SK-N-SH (cell line): Measurements from ENCODE around the gene TPD52L1. TPM values are rescaled to one million over a fixed set of nuclear protein-coding genes. Genes with fewer than 3 reads are reported as not detected.

Source experiments
- CTCF ChIA-PET: fragments of 300-600, 350-600 bp; formaldehyde crosslinking; extraction: SDS; loops from one replicate; lab custom pipeline; 2021; lab: Yijun Ruan, JAX
- POLR2A ChIA-PET: fragments of 350-600 bp; sonication (Branson Sonifier 250); formaldehyde crosslinking; extraction: SDS; loops from one replicate; lab custom pipeline; 2020; ENCODE audit warnings: antibody characterized with exemption, inconsistent platforms; lab: Yijun Ruan, JAX
- DNase-seq: peaks from one replicate; pipeline ENCODE4 v3.0.0; 2012
- H2AFZ ChIP-seq: fragments of 200-600 bp; sonication (generic); 2 replicates; pipeline ENCODE4 v1.8.1; 2016; ENCODE audit warnings: antibody characterized with exemption, mild to moderate bottlenecking, low read depth
- H3F3A ChIP-seq: fragments of 200-600 bp; sonication (generic); replicated peaks from 2 replicates; pipeline ENCODE3; 2016; ENCODE audit warnings: antibody characterized with exemption, mild to moderate bottlenecking; ENCODE audit not compliant: insufficient read depth
- H3K27ac ChIP-seq, 2 experiments: fragments of 200-500 bp in 1 of 2; fragments of 200-600 bp in 1 of 2; sonication (Bioruptor generic) in 1 of 2; sonication (generic), shearing (Covaris generic) in 1 of 2; 2 replicates each; pipeline versions ENCODE4 v1.5.1 to v1.6.1; 2014 to 2016; ENCODE audit warnings: low read depth in 2 of 2, inconsistent platforms in 1 of 2, low read length in 1 of 2, mild to moderate bottlenecking in 1 of 2, mixed read lengths in 1 of 2
- H3K27me3 ChIP-seq: fragments of 200-600 bp; sonication (generic), shearing (Covaris generic); 2 replicates; pipeline ENCODE4 v1.6.1; 2016; ENCODE audit warnings: mixed run types; ENCODE audit not compliant: insufficient read depth
- H3K36me3 ChIP-seq, 2 experiments: fragments of 200-500 bp in 1 of 2; fragments of 200-600 bp in 1 of 2; sonication (Bioruptor generic) in 1 of 2; sonication (generic) in 1 of 2; replicated peaks in 1 of 2; 2 replicates each; pipeline versions ENCODE3 to v1.5.1; 2014 to 2016; ENCODE audit warnings: low read length in 1 of 2, mild to moderate bottlenecking in 1 of 2; ENCODE audit not compliant: insufficient read depth in 2 of 2, control insufficient read depth in 1 of 2
- H3K4me1 ChIP-seq, 2 experiments: fragments of 200-500 bp in 1 of 2; fragments of 200-600 bp in 1 of 2; sonication (Bioruptor generic) in 1 of 2; sonication (generic), shearing (Covaris generic) in 1 of 2; 2 replicates each; pipeline versions ENCODE4 v1.5.1 to v1.6.1; 2014 to 2016; ENCODE audit warnings: low read depth in 1 of 2, low read length in 1 of 2, mixed run types in 1 of 2; ENCODE audit not compliant: insufficient read depth in 2 of 2, control insufficient read depth in 1 of 2
- H3K4me2 ChIP-seq: fragments of 200-600 bp; sonication (generic), shearing (Covaris generic); 2 replicates; pipeline ENCODE4 v1.6.1; 2017; ENCODE audit warnings: mixed run types
- H3K4me3 ChIP-seq, 2 experiments: fragments of 200-500 bp in 1 of 2; fragments of 200-600 bp in 1 of 2; sonication (Bioruptor generic) in 1 of 2; sonication (generic), shearing (Covaris generic) in 1 of 2; 2 replicates each; pipeline versions ENCODE4 v1.5.1 to v1.8.1; 2014 to 2016; ENCODE audit warnings: low read depth in 2 of 2, inconsistent platforms in 1 of 2, low read length in 1 of 2, mild to moderate bottlenecking in 1 of 2, mixed read lengths in 1 of 2, moderate library complexity in 1 of 2
- H3K79me2 ChIP-seq: fragments of 200-600 bp; sonication (generic); 2 replicates; pipeline ENCODE4 v1.8.1; 2017; ENCODE audit warnings: mild to moderate bottlenecking; ENCODE audit not compliant: insufficient read depth
- H3K9ac ChIP-seq: fragments of 200-600 bp; sonication (generic); 2 replicates; pipeline ENCODE4 v1.6.1; 2017; ENCODE audit warnings: mixed run types
- H3K9me2 ChIP-seq: fragments of 200-600 bp; sonication (generic); 2 replicates; pipeline ENCODE4 v1.6.1; 2017; ENCODE audit warnings: mixed run types
- H3K9me3 ChIP-seq: fragments of 200-600 bp; sonication (generic); 2 replicates; pipeline ENCODE4 v1.6.1; 2017; ENCODE audit warnings: mixed run types, mild to moderate bottlenecking, moderate library complexity
- H4K20me1 ChIP-seq: fragments of 200-600 bp; sonication (generic); 2 replicates; pipeline ENCODE4 v1.6.1; 2017; ENCODE audit warnings: mild to moderate bottlenecking, mixed run types; ENCODE audit not compliant: insufficient read depth
- CHD2 ChIP-seq: fragments of 150-350 bp; IDR thresholded peaks from 2 replicates; pipeline ENCODE4 v1.6.1; 2018; ENCODE audit warnings: low read length; ENCODE audit not compliant: partially characterized antibody
- FOSL2 ChIP-seq: IDR thresholded peaks from 2 replicates; pipeline ENCODE4 v1.4.0; 2012; ENCODE audit warnings: low read depth, mild to moderate bottlenecking, moderate library complexity, borderline replicate concordance
- GATA2 ChIP-seq: sonication (generic); formaldehyde crosslinking; IDR thresholded peaks from 2 replicates; pipeline ENCODE4 v1.5.0; 2020; ENCODE audit warnings: mild to moderate bottlenecking, missing genetic modification reagents
- JUND ChIP-seq: IDR thresholded peaks from 2 replicates; pipeline ENCODE4 v1.4.0; 2012
- MEF2A ChIP-seq: IDR thresholded peaks from 2 replicates; pipeline ENCODE4 v1.4.0; 2012; ENCODE audit warnings: low read depth, borderline replicate concordance
- MXI1 ChIP-seq: IDR thresholded peaks from 2 replicates; pipeline ENCODE4 v1.6.1; 2012; ENCODE audit warnings: mild to moderate bottlenecking, low read depth, low read length, improper control_type of control experiment
- NFIC ChIP-seq: IDR thresholded peaks from 2 replicates; pipeline ENCODE4 v1.4.0; 2012; ENCODE audit warnings: borderline replicate concordance
- NRF1 ChIP-seq: IDR thresholded peaks from 2 replicates; pipeline ENCODE4 v1.6.1; 2012; ENCODE audit warnings: low read depth, mild to moderate bottlenecking, low read length
- POLR2AphosphoS5 ChIP-seq: IDR thresholded peaks from 2 replicates; pipeline ENCODE4 v1.6.1; 2012; ENCODE audit warnings: low read depth, low read length
- RCOR1 ChIP-seq: fragments of 150-350 bp; IDR thresholded peaks from 2 replicates; pipeline ENCODE4 v1.6.1; 2017; ENCODE audit warnings: antibody characterized with exemption, low read length
- TAF1 ChIP-seq: IDR thresholded peaks from 2 replicates; pipeline ENCODE4 v1.6.1; 2012; ENCODE audit warnings: low read depth, mild to moderate bottlenecking, low read length, moderate library complexity, borderline replicate concordance
- TCF12 ChIP-seq: IDR thresholded peaks from 2 replicates; pipeline ENCODE4 v1.4.0; 2012
- TEAD4 ChIP-seq: IDR thresholded peaks from 2 replicates; pipeline ENCODE4 v1.4.0; 2012; ENCODE audit warnings: mild to moderate bottlenecking, borderline replicate concordance; ENCODE audit not compliant: insufficient read depth
- YY1 ChIP-seq: IDR thresholded peaks from 2 replicates; pipeline ENCODE4 v1.4.0; 2012; ENCODE audit warnings: low read depth, mild to moderate bottlenecking
- WGBS: methylation state at CpG from one replicate; pipeline ENCODE4 v1.1.6; 2017; ENCODE audit warnings: low lambda C conversion rate; 5-methylcytosine and 5-hydroxymethylcytosine counted together
- polyA plus RNA-seq, 3 experiments: library from polyadenylated mRNA; depleted of rRNA; stranded (reverse); fragments of >200 nt; gene quantifications; 2 replicates each; pipeline ENCODE4 v1.2.3, GENCODE V29; 2012

TPD52L1 gene
- polyA plus RNA-seq, 1 of the 3 experiments (the other 2 are of a cell fraction) = 0.13 TPM

DNA sequence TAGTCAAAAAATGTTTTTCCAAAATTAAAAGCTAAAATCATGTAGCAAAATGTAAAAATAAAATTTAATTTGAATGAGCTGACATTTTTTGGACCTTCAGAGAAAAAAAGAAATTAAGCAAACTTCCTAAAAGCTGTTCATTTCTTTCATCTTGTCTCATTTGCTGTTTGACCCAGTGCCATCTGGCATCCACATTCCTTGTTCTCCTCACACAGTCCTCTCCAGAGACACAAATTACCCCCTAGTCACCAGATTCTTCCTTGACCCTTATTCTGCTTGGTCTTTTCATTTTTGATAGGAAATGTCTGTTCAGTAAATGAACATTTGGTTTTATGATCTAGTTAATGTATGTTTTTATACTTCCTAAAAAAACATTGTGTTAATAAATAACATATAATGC, 93.0 kb downstream of the TPD52L1 start:
- no peaks in the 10 kb centered on the region; the same call in 1 of the 2 replicates for H3K27me3 ChIP-seq
- no peaks in the 10 kb centered on the region for H4K20me1 ChIP-seq
- no peak overlapping the region for H3K4me3 ChIP-seq
- no peaks in the 10 kb centered on the region for H3K36me3 ChIP-seq
- no peak overlapping the region for H3K4me2 ChIP-seq
- no peak overlapping the region for H3K9ac ChIP-seq
- CTCF ChIA-PET = no interaction called here
- no peak overlapping the region for H3K27ac ChIP-seq
- no peaks in the 10 kb centered on the region for H3K9me3 ChIP-seq
- no peaks in the 10 kb centered on the region for H3K9me2 ChIP-seq
- no peaks in the 10 kb centered on the region for H3K4me1 ChIP-seq
- POLR2A ChIA-PET = no interaction called here
- no peak for DNase-seq
- H3F3A ChIP-seq = no peaks in the 10 kb centered on the region
- no peaks in the 10 kb centered on the region for H3K79me2 ChIP-seq
- no peak for TF ChIP-seq RCOR1
- TF ChIP-seq YY1 = no peak
- TF ChIP-seq MEF2A = no peak
- TF ChIP-seq CHD2 = no peak
- TF ChIP-seq GATA2 = no peak
- TF ChIP-seq NFIC = no peak
- TF ChIP-seq JUND = no peak
- TF ChIP-seq POLR2AphosphoS5 = no peak
- no peak for TF ChIP-seq MXI1
- no peak overlapping the region for H2AFZ ChIP-seq

- no peak for TF ChIP-seq MEF2A
- TF ChIP-seq NRF1 = no peak
- TF ChIP-seq CHD2 = no peak
- no peak for TF ChIP-seq TAF1
- TF ChIP-seq RCOR1 = no peak
- no peaks in the 10 kb centered on the region for H3F3A ChIP-seq
- CTCF ChIA-PET = interaction anchor here (1.0 to 1.1 kb wide), 2 partner anchors 18 to 96 kb away, joined by 3 to 4 read pairs; no protein-coding TSS in a partner anchor
- no peak overlapping the region for H2AFZ ChIP-seq
- H3K79me2 ChIP-seq = no peaks in the 10 kb centered on the region
- no peak overlapping the region for H3K4me2 ChIP-seq
- H3K36me3 ChIP-seq = no peaks in the 10 kb centered on the region
- no peaks in the 10 kb centered on the region; a peak in 1 of 4 replicates for H3K4me1 ChIP-seq
- H4K20me1 ChIP-seq = no peaks in the 10 kb centered on the region
- H3K27ac ChIP-seq = no peak overlapping the region
- no peaks in the 10 kb centered on the region for H3K9me2 ChIP-seq
- WGBS = 44% methylated on average over 7 of the region's 7 CpGs
- DNase-seq = no peak
- POLR2A ChIA-PET = no interaction called here
- no peaks in the 10 kb centered on the region for H3K9me3 ChIP-seq
- H3K9ac ChIP-seq = no peak overlapping the region
- H3K27me3 ChIP-seq = peaks cover under 1% of the 10 kb centered on the region; the same call in 1 of the 2 replicates
- H3K4me3 ChIP-seq = no peak overlapping the region
Observed at GRCh38 chr6:125248136-125248535, 94.6 kb downstream of the TPD52L1 start.

DNA sequence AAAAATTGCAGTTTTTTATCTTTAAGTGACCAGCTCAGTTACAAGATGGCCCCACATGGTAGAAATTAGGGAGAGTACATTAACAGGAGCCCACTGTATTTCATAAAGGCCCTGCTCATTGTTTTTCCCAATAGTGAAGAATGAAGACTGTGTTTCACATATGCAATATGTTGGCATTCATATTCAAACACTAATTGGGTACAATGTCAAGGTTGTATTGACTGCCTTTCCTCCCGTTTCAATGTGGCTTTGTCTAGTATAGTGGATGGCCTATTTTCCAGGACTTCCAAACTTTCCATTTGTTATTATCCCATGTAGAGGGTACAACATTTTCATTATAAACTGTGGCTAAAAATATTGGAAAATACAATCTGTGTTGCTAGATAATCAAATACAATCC, 96.9 kb downstream of the TPD52L1 start:
- Histone ChIP-seq H3K79me2 (no peaks in the 10 kb centered on the region), H3K27me3 (peaks cover 3% of the 10 kb centered on the region; the same call in 1 of the 2 replicates), H3K27ac (no peak overlapping the region), H3K9me3 (no peaks in the 10 kb centered on the region), H2AFZ (no peak overlapping the region), H3K9ac (no peak overlapping the region), H3K9me2 (no peaks in the 10 kb centered on the region), H3K4me2 (no peak overlapping the region), H3K4me1 (no peaks in the 10 kb centered on the region; a peak in 1 of 4 replicates), H4K20me1 (no peaks in the 10 kb centered on the region), H3K4me3 (no peak overlapping the region), H3F3A (no peaks in the 10 kb centered on the region), H3K36me3 (no peaks in the 10 kb centered on the region)
- CTCF ChIA-PET = no interaction called here
- POLR2A ChIA-PET = no interaction called here
- DNase-seq = no peak
- TF ChIP-seq TEAD4 = no peak
- TF ChIP-seq TCF12 = no peak
- no peak for TF ChIP-seq CHD2
- no peak for TF ChIP-seq FOSL2
- 42% methylated on average over 1 of the region's 1 CpG for WGBS
